Fibroblast of the aortic adventitia (primary cell): ENCODE data around the gene TSPAN32. TPM values are rescaled to one million over a fixed set of nuclear protein-coding genes. Genes with fewer than 3 reads are reported as not detected.

Source experiments
- DNase-seq: peaks from one replicate; pipeline ENCODE4 v3.0.0-alpha.2; 2010; ENCODE audit warnings: low read depth
- H3K4me3 ChIP-seq: 2 replicates; pipeline ENCODE4 v1.5.1; 2011; ENCODE audit warnings: low read depth, mild to moderate bottlenecking, control low read depth, low read length, moderate library complexity
- total RNA-seq: library from RNA; depleted of rRNA; stranded (reverse); fragments of >200 nt; gene quantifications from 2 replicates; pipeline ENCODE4 v1.2.3, GENCODE V29; 2012; ENCODE audit warnings: low replicate concordance
- TF ChIP-seq, protein P1 (sequence below): IDR thresholded peaks from 2 replicates; pipeline ENCODE4 v1.5.1; 2011; ENCODE audit warnings: mild to moderate bottlenecking, low read length, control low read depth, inconsistent platforms; ENCODE audit not compliant: insufficient read depth

TSPAN32 gene
- total RNA-seq, 1 donor = under 0.01 TPM

- TF ChIP-seq, protein P1, sequence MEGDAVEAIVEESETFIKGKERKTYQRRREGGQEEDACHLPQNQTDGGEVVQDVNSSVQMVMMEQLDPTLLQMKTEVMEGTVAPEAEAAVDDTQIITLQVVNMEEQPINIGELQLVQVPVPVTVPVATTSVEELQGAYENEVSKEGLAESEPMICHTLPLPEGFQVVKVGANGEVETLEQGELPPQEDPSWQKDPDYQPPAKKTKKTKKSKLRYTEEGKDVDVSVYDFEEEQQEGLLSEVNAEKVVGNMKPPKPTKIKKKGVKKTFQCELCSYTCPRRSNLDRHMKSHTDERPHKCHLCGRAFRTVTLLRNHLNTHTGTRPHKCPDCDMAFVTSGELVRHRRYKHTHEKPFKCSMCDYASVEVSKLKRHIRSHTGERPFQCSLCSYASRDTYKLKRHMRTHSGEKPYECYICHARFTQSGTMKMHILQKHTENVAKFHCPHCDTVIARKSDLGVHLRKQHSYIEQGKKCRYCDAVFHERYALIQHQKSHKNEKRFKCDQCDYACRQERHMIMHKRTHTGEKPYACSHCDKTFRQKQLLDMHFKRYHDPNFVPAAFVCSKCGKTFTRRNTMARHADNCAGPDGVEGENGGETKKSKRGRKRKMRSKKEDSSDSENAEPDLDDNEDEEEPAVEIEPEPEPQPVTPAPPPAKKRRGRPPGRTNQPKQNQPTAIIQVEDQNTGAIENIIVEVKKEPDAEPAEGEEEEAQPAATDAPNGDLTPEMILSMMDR = no peak
- no peak overlapping the region for H3K4me3 ChIP-seq
- DNase-seq = no peak
Observed at GRCh38 chr11:2289859-2290258, 12.0 kb upstream of the TSPAN32 start.

DNA sequence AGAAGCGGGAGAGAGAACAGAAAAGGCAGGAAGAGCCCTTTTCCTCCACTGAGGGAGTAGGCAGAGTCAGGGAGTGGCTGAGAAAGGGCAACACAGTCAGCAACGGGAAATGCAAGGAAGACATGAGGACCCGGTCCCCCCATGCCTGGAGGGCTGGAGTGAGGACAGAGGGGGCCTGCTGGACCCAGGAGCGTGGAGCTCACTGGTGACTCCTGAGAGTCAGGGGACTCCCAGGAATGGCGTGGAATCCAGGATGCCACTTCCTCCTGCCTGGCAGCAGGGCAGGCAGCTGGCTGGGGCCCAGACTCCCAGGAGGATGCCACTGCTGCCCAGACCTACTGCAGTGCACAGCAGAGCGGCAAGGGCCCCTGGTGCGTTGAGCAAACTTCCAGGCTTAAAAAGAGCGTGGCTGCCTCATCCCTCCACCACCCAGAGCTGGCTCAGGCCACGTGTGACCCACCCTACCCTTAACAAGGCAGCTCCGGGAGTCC lies 11.4 kb upstream of the TSPAN32 start:
- no peak overlapping the region for H3K4me3 ChIP-seq
- TF ChIP-seq, protein P1 = no peak
- DNase-seq = no peak

- no peak overlapping the region for H3K4me3 ChIP-seq
- DNase-seq = no peak
- TF ChIP-seq, protein P1 = no peak
Observed at GRCh38 chr11:2293531-2293971, 8.3 kb upstream of the TSPAN32 start.

GRCh38 chr11:2293984-2294925 lies 7.6 kb upstream of the TSPAN32 start:
- DNase-seq = no peak

DNA sequence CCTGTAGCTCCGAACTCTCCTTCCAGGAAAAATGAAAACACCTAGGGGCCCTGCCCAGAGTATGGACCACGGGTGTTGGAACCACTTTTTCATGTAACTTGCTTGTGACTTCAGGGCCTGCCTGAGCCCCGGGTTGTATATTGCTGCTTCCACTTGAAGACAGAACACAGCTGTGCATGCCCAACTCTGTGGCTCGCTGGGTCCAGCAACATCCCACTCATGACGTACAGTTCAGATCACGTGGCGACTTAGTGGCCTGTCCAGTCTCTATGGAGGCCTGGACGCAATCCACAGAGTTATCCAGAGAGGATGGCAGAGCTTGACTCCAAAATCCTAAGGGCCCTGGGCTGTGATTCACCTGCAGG lies 6.9 kb upstream of the TSPAN32 start:
- DNase-seq = no peak
- H3K4me3 ChIP-seq = no peak overlapping the region
- TF ChIP-seq, protein P1 = no peak

More at GRCh38 chr11:2293984-2294925, 7.6 kb upstream of the TSPAN32 start:
- no peak overlapping the region for H3K4me3 ChIP-seq
- TF ChIP-seq, protein P1 = no peak

DNA sequence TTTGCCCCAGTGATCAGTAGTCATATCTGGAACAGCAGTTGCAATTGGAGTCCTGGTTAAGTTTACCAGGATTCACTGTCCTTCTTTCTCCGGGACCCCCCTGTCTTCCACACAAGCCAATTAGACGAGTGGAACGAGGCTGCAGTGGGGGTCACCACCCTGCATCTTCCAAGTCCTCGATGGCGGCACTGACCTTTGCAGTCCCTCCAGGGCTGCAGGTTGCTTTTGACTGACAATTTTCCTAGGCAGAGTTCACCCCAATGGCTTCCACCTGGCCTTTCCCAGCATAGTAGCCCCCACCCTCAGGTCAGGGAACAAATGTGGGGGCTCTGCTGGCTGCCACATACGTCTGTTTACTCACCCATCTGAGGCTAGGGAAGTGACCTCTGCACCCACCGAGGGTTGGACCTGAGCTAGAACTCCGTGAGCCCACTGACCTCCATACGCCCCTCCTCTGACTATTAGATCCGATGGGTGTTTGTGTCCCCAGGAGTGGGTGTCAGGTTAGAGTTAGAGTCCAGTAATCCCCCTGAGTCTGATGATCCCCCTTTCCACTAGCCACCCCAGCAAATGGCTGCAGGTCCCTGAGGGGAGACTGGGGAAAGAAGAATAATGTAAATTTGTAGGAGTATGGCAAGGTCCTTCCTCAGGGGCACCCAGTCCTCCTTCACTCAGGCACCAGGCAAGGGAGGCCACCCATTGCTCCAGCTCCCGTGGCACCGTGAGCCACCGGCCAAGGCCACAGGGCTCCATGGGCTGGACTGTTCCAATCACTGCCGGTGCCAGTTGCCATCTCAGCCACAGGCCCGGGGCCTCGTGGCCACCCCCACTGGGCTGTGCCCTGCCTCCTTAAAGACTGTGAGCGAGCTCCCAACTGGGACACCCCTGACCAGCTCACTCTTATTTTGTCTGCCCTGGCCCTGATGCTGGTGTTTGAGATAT lies 5.6 kb upstream of the TSPAN32 start:
- H3K4me3 ChIP-seq = no peak overlapping the region
- TF ChIP-seq, protein P1 = no peak
- no peak for DNase-seq
